OCI-LY1 (cell line): ENCODE results near the gene PRR5.

ENCODE experiments used
- CTCF ChIP-seq: fragments of 200-600 bp; sonication (generic), shearing (Covaris generic); IDR thresholded peaks from 2 replicates; pipeline ENCODE4 v1.5.1; 2017; ENCODE audit warnings: mild to moderate bottlenecking, antibody characterized with exemption, low read length, moderate library complexity, mixed read lengths
- EZH2 ChIP-seq: fragments of 200-600 bp; sonication (generic), shearing (Covaris generic); IDR thresholded peaks from 2 replicates; pipeline ENCODE4 v1.8.0; 2017; ENCODE audit warnings: borderline replicate concordance, mixed run types, mild to moderate bottlenecking, antibody characterized with exemption, low read length, moderate library complexity, mixed read lengths

GRCh38 chr22:44761025-44761424, 59.0 kb downstream of the PRR5 start:
- TF ChIP-seq CTCF (no peak), EZH2 (no peak)
